ENCODE data around the gene AIFM2. TPM values are rescaled to one million over a fixed set of nuclear protein-coding genes. Genes with fewer than 3 reads are reported as not detected.
A peak's percentile ranks its signal among the peaks of the same experiment; 100 is the strongest.
"Not testable (repeated sequence)": the region's sequence is repeated elsewhere in the genome, so short reads cannot be mapped to it uniquely, and the experiment has no call there.

AIFM2 gene
- 19.4 TPM for total RNA-seq
- long read RNA-seq, transcript AIFM2-201 (9 exons, 3,243 nt), result major isoform, 49 of 85 reads
- long read RNA-seq, transcript AIFM2-204 (9 exons, 3,247 nt), result minor isoform, 14 of 85 reads
- long read RNA-seq, partial matches to known transcripts, result 2 of 85 reads
- long read RNA-seq, other reads (novel, unspliced or antisense), result 20 of 85 reads

DNA sequence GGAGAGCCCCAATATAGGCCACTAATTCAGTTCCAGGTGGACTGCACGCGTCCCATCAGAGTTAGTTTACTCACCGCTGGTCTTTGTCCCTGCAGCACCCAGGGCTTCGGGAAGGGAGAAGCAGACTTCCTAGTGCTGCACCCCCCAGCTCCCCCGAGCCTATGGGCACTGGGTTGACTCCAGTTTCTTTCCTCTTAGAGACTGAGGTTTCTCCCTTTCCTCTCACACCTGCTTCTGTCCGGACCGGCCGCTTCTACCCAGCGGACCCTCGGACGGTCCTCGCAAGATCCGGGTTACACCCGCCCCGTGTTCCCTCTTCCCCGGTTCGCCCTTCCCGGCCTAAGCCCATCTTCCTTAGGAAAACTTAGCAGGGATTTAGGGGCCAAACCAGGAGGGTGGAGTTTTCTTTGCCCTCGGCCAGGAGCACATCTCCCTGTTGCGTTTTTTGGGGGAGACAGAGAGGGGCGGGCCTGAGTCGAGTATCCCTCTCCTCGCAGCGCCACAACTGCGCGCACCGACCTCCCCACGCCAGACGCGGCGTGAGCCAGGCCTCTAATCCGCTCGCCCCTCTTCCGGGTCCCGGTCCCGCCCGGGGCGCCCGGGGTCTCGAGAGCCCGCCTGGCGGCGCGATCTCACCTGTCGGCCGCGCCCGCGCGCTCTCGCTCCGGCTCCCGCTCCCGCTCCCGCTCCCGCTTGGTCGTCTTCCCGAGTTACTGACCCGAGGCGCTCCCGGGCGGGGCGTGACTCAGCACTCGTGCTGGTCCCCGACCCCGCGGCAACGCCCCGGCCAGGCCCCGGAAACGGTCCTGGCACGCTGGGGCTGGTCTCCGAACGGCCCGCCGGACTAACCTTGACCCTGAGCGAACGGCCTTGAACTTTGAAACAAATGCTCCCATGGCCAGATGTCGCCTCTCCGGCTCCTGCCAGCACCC is at the start of gene AIFM2:
AIFM2 (minus strand) TSS at position 728 of the 932 bp plus-strand sequence. CDS start 8,741 bp downstream, outside the sequence.
- DNase-seq (ENCODE audit: low spot score), result peak; percentile 90
- intact Hi-C loops (cut with DNase I), result no loop called here

DNA sequence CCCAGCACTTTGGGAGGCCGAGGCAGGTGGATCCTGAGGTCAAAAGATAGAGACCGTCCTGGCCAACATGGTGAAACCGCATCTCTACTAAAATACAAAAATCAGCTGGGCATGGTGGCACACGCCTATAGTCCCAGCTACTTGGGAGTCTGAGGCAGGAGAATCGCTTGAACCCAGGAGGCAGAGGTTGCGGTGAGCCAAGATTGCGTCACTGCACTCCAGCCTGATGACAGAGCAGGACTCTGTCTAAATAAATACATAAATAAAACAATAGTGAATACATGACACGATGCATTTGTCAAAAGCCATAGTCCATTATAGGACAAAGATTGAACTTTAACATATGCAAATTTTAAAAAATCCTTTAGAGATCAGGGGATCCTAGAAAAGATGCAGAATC is 46.6 kb upstream of the AIFM2 start:
- intact Hi-C loops (cut with DNase I); DNase-seq (ENCODE audit: low spot score): not testable (repeated sequence)

DNA sequence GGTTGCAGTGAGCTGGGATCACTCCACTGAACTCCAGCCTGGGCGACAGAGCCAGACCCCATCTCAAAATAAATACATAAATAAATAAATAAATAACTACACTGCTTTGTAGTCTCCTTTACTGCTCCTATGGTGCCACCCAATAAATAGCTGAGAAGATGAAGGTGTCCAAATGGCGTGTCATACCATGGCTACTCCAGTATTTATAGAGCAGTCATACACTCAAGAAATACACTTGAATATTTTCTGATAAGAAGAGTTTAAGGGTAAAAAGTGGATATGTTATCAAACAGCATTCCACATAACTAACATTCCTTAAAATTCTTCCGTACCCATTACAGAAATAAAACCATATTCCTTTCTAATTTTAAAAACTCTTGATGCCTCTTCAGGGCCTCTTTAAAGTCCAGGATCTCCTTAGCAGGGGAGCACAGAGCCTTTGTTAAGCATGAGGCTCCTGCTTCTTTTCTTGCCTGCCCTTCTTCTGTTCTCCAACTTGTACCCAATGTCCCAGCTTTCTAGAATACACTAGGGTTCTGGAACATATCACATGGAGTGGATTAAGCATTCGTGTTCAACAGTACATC is 45.6 kb upstream of the AIFM2 start:
- no peak for DNase-seq (ENCODE audit: low spot score)
- intact Hi-C loops (cut with DNase I), result no loop called here

DNA sequence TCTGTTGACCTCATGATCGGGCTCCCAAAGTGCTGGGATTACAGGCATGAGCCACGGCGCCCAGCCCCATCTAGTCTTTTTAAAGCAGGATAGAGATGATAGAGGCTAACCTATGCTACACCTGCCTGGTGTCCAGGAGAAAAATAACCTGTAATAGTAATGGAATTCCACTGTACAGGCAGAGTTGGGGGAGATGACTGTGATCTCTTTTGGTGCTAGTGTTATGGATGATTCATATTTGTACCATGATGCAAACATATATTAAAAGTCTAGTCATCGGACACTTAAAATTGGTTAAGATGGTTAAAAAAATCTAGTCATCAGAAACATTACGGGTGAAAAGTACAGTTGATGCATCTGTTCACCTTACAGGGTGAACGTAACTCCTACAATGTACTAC is 43.8 kb upstream of the AIFM2 start:
- intact Hi-C loops (cut with DNase I), result no loop called here

DNA sequence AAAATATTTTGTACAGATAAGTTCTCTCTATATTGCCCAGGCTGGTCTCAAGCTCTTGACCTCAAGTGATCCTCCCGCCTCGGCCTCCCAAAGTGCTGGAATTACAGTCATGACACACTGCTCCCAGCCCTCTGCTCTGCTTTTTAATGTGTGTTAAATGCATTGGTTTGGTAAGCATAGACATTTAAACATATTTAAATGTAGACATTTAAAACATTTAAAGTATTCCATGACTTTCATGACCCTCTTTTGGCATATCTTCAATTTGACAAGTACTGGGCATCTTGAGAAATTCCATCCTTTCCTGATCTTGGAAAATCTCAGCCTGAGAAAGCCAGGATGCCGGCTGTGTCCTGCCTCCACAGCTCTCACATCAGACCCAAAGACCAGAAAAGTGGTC is 42.9 kb upstream of the AIFM2 start:
- intact Hi-C loops (cut with DNase I), result no loop called here
- DNase-seq (ENCODE audit: low spot score), result no peak

More for the DNA sequence above, 43.8 kb upstream of the AIFM2 start:
- no peak for DNase-seq (ENCODE audit: low spot score)

DNA sequence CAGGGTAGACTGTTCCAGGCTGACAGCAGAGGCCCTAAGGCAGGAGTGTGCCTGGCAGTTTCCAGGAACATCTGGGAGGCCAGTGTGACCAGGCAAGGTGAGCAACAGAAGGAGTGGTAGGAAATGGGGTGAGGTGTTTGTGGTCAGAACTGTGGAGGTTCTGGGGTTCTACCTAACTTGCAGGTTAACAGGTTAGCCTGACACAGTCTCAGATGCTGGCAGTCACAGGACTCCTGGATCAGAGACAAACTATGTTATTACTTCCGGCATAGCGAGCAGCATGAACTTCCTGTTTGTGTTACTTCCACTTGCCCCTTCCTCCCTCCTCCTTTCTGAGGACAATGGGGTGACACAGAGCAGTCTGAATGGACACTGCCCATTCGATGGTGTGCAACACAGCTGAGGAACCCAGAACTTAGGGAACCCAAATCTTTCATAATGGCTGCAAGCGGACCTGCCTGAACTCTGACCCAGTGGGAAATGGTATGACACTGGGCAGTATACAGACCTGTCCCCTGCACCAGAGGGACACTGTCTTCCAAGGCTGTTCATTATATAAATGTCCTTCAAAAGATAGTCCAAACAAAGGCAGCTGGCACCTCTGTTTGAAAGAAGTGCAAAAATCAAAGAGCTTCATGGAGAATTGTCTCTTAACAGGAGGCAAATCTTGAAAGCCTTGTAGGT is 41.6 kb upstream of the AIFM2 start:
- intact Hi-C loops (cut with DNase I), result no loop called here
- DNase-seq (ENCODE audit: low spot score), result no peak

DNA sequence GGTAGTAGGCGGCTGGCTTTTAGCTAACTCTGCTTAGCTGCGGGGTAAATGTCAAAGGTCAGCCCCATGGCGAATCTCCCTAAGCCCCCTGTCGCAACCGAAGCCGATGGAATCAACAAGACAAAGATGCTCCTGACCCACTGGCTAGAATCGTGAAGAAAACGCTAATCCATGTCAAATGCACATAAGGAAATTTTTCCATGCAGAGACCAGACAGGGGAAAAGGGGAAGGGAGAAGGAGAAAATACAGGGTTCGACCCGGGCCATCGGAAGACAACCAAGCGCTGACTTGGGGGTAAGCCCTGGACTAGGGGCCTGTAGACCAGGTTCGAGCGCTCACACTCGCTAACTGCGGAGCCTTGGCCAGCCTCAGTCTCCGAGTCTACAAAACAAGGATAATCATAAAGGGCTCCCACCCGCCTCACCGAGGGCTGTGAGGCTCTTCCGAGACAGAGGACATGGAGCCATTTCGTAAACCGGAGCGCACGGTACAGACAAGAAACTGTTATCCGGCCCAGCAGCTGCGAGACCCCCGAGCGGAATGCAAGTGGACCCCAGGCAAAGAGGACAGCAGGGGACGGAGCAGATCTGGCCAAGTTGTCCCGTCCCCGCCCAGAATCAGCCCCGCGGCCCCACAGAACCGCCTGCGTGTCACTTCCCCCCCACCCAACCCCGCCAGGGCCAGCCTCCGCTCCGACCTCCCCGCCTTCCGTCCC is 37.2 kb upstream of the AIFM2 start:
- intact Hi-C loops (cut with DNase I), result no loop called here

DNA sequence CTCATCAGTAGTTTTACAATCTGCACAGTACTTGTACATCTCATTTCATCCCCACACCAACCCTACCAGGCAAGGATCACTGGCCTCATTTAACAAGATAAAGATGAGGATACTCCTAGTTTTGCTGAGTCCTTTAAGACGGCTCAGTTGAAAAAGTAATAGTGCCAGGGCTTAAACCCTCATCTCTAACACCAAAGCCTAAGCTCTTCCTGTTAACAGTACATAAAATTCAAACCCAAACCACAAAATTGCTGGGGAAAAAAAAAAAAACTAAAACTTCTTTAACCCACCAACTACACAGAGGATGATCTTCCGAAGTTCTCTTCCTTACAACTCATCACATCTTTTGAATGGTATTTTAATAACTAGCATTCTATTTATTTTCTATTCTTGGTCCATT is 36.4 kb upstream of the AIFM2 start:
- DNase-seq (ENCODE audit: low spot score), result no peak
- intact Hi-C loops (cut with DNase I), result no loop called here

More for the DNA sequence above, 37.2 kb upstream of the AIFM2 start:
- no peak for DNase-seq (ENCODE audit: low spot score)

DNA sequence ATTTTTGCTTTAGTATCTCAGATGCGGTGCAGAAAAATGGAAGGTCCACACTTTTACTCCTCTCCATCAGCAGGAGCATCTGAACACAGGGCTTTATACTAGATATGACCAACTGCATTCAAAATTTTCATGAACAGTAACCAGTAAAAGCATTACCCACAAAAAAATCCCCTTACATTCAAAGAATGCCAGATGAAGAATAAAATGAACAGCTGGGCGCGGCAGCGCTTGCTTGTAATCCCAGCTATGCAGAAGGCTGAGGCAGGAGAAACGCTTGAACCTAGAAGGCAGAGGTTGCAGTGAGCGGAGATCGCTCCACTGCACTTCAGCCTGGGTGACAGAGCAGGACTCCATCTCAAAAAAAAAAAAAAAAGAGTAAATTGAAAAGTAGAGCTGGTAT is 34.6 kb upstream of the AIFM2 start:
- DNase-seq (ENCODE audit: low spot score), result no peak
- intact Hi-C loops (cut with DNase I), result no loop called here

DNA sequence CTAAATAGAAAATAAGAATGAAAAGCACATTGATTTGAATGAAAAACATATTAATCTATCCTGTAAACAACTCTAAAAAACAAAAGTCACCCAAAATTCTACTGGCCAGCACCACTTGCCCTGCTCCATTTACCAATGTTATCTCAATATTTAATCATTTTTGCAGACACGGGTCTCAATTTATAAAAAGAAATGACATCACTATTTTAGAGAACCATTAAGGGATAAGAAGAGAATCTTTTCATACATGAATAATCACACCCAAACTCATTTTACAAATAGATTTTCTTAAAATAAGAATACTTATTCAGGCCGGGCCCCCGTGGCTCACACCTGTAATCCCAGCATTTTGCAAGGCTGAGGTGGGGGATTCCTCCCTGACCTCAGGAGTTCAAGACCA is 33.8 kb upstream of the AIFM2 start:
- DNase-seq (ENCODE audit: low spot score), result no peak
- intact Hi-C loops (cut with DNase I), result no loop called here

DNA sequence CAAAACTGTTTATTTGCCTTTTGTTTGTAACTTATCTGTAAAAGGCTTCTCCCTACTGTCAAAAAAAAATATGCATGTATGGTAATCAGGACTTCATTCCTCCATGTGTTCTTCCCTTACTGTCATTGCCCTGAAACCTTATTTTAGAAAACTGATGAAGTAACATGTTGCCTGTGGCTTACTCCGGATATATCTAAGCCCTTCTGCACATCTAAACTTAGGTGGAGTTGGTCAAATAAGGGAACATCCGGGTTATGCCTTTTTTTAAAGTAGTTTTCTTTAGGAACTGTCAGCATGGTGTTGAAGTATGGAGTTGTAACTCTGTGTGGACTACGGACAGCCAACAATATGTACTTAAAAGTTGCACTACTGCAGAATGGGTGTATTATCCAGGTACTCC is 31.5 kb upstream of the AIFM2 start:
- intact Hi-C loops (cut with DNase I), result no loop called here
- DNase-seq (ENCODE audit: low spot score), result no peak

DNA sequence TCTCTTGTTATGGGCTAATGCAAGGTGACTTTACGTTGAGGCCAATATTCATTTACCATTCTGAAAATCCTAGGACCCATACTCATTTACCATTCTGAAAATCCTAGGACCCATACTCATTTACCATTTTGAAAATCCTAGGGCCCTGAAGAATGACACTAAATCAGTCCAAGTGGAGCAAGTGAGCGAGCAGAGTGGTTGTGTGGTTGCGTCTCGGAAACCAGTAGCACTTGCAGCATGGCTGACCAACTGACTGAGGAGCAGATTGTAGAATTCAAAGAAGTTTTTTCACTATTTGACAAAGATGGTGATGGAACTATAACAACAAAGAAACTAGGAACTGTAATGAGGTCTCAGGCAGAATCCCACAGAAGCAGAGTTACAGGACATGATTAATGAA is 30.8 kb upstream of the AIFM2 start:
- intact Hi-C loops (cut with DNase I), result no loop called here
- no peak for DNase-seq (ENCODE audit: low spot score)

DNA sequence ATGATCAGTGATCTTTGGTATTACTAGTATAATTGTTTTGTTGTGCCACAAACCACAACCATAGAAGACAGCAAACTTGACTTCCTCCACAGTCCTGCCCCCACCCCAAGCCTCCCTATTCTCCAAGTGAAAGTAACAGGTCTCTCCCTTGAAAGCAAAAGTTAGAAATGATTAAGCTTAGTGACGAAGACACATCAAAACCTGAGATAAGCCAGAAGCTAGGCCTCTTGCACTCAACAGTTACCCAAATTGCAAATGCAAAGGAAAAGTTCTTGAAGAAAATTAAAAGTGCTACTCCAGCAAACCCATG is 30.2 kb upstream of the AIFM2 start:
- intact Hi-C loops (cut with DNase I), result no loop called here
- no peak for DNase-seq (ENCODE audit: low spot score)

DNA sequence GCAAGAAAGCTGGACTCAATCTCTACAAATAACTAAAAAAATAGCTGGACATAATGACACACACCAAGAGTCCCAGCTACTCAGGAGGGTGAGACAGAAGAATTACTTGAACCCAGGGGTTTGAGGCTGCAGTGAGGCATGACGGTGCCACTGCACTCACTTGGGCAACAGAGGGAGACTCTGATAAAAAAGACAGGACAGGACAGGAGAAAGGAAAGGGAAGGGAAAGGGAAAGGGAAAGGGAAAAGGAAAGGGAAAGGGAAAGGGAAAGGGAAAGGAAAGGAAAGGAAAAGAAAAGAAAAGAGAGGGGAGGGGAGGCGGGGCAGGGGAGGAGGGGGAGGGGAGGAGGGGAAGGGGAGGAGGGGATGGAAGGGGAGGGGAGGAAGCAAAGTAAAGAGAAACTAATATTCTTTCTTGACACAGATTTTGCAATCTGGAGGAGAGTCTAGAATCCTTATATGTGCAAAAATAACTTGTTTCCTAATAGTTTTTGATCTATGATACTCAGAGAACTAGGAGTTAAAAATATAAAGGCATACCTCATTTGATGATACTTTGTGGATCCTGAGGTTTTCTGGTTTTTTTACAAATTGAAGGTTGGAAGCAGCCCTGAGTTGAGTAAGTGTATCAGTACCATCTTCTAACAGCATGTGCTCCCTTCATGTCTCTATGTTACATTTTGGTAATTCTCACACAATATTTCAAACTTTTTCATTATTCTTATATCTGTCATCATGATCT is 29.7 kb upstream of the AIFM2 start:
- no peak for DNase-seq (ENCODE audit: low spot score)
- intact Hi-C loops (cut with DNase I), result no loop called here

DNA sequence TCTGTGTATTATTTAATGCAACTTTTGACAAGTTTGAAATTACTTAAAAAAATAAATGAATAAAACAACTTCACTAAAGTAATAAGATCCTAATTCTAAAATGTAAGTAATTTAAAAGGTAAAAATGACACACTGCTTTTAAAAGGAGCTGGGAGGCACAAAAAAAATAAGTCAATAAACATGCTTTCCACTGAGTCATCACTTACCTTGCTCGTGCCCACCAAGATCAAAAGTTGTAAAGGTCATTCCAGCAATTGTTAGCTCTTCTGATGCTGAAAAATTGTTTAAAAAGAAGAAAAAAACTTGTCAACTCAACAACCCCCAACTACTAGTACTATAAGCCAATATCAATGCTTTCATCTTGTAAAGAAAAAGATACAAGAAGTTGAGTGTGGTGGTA is 28.2 kb upstream of the AIFM2 start:
- DNase-seq (ENCODE audit: low spot score), result no peak
- intact Hi-C loops (cut with DNase I), result no loop called here

DNA sequence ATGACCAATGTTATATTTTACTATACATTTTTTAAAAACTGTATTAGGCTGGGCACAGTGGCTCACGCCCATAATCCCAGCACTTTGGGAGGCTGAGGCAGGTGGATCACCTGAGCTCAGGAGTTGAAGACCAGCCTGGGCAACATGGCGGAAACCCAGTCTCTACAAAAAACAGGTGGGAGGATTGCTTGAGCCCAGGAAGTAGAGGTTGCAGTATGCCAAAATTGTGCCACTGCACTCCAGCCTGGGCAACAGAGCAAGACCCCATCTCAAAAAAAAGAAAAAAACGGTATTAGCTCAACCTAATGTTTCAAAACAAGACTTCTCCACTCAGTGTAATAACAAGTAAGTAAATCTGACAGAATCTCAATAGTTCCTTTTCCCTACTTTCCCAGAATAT is 26.7 kb upstream of the AIFM2 start:
- DNase-seq (ENCODE audit: low spot score); intact Hi-C loops (cut with DNase I): not testable (repeated sequence)

DNA sequence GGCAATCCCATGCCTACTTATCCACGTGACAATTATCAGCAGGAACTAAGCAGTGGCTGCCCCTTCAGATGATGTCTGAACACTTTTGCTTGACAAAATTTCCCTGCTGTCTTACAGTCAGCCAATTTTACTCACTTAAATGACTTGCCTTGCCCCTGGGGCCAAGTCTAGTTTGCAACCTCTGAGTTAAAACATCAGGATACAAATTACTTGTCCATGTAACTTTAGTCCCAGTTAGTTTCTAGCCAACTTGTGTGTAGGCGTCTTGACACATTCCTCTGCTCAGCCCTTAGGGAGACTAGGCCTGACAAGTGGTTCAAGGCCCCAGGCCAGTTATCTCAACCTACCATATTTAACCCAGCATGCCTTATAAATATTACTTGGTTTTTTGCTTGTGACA is 25.5 kb upstream of the AIFM2 start:
- DNase-seq (ENCODE audit: low spot score), result no peak
- intact Hi-C loops (cut with DNase I), result no loop called here

DNA sequence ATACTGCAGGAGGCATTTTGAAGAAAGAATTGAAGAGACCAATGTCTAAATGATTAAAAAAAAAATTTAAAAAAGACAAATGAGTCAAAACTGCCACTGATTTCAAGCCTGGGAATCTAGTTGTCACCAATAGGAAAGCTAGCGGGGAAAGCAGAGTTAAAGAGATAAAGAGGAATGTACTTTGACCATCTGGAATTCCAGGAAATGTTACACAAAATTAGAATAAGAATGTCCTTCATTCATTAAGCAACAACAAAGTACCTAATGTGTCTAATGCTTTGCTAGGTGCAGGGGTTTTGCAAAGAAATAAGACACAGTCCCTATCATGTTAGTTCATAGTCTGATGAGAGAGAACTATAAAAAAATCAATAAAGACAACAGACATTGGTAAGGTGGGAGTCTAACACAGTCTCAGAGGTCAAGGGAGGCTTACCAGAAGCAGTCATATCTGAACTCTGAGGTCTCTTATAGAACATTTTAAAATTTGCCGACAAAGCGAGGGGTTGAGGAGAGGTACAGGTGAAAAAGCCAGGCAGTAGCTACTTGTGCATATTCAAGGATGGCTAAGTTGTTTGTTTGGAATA is 22.7 kb upstream of the AIFM2 start:
- intact Hi-C loops (cut with DNase I), result no loop called here
- DNase-seq (ENCODE audit: low spot score), result no peak

DNA sequence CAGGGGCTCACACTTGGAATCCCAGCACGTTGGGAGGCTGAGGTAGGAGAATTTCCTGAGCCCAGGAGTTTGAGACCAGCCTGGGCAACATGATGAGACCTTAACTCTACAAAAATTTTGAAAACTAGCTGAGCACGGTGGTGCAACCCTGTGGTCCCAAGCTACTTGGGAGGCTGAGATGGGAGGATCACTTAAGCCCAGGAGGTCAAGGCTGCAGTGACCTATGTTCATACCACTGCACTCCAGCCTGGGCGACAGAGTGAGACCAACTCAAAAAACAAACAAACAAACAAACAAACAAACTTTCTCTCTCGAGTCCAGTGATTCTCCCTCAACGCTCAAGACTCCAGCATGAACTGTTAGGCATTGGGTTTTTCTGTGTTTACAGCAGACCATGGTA is 15.9 kb upstream of the AIFM2 start:
- intact Hi-C loops (cut with DNase I), result no loop called here
- DNase-seq (ENCODE audit: low spot score), result no peak
